ENCODE measurements around the gene COL20A1. TPM values are rescaled to one million over a fixed set of nuclear protein-coding genes. Genes with fewer than 3 reads are reported as not detected.
"Not testable (repeated sequence)": the region's sequence is repeated elsewhere in the genome, so short reads cannot be mapped to it uniquely, and the experiment has no call there.

The COL20A1 gene
- total and polyA plus RNA-seq, 7 experiments from 2014 or later, result 0.08 TPM; not detected in 6

DNA sequence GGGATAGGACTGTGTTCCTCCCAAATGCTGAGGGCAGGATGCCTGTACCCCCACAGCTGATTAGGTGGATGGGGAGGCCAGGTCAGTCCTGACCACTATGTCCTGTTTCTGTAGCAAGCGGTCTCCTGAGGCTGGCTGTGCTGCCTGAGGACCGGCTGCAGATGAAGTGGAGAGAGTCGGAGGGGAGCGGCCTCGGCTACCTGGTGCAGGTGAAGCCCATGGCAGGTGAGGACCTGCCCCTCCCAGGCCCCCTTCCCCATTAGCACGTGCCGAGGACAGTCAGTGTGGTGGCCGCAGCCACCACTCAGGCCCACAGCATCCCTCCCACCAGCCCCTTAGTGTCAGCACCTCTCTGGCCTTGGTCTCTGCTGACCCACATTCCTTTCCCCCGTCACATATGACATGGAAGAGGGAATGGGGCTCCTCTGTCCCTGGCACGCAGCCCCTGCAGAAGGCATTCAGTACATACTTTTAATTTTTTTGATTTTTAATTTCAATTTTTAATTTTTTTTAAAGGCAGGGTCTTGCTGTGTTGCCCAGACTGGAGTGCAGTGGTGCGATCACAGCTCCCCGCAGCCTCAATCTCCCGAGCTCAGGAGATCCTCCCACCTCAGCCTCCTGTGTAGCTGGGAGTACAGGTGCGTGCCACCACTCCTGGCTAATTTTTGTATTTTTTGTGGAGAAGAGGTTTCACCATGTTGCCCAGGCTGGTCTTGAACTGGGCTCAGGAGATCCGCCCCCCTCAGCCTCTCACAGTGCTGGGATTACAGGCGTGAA, 5.0 kb downstream of the COL20A1 start:
- Histone ChIP-seq H3K27ac (ENCODE audit: low read depth, low read length) (no peak overlapping the region), H3K4me3 (ENCODE audit: low read length) (no peak overlapping the region), H3K4me1 (ENCODE audit: control insufficient read depth in 2 of 2, insufficient read depth in 2 of 2, low read length in 2 of 2) (peaks cover 0 to 7% of the 10 kb centered on the region in 2 donors), H3K9me3 (ENCODE audit: control insufficient read depth in 2 of 3, low read length in 3 of 3) (no peaks in the 10 kb centered on the region), H3K27me3 (ENCODE audit: control insufficient read depth in 2 of 2, insufficient read depth in 2 of 2, low read length in 2 of 2) (no peaks in the 10 kb centered on the region), H3K36me3 (ENCODE audit: control insufficient read depth in 2 of 3, insufficient read depth in 3 of 3, low read length in 3 of 3) (no peaks in the 10 kb centered on the region)
- Mint-ChIP-seq H3K4me3 (no peak overlapping the region), H3K27ac (no peak overlapping the region), H3K9me3 (peaks cover 2 to 21% (median 11%) of the 10 kb centered on the region in 11 donors), H3K4me1 (peaks cover 5 to 15% (median 9%) of the 10 kb centered on the region in 7 donors), H3K36me3 (peaks cover 0 to 3% (median 0%) of the 10 kb centered on the region in 5 donors), H3K27me3 (peaks cover 18 to 34% (median 32%) of the 10 kb centered on the region in 5 donors)
- DNase-seq, result no peak
- intact Hi-C loops (cut with micrococcal nuclease), result no loop called here
- ATAC-seq, result no peak
- POLR2A ChIA-PET, result no interaction called here
- CTCF ChIA-PET, result no interaction called here

- Histone ChIP-seq H3K27ac (ENCODE audit: low read depth, low read length) (no peak overlapping the region), H3K9me3 (ENCODE audit: control insufficient read depth in 2 of 3, low read length in 3 of 3) (no peaks in the 10 kb centered on the region), H3K27me3 (ENCODE audit: control insufficient read depth in 2 of 2, insufficient read depth in 2 of 2, low read length in 2 of 2) (no peaks in the 10 kb centered on the region), H3K4me3 (ENCODE audit: low read length) (no peak overlapping the region), H3K4me1 (ENCODE audit: control insufficient read depth in 2 of 2, insufficient read depth in 2 of 2, low read length in 2 of 2) (peaks cover 0 to 7% of the 10 kb centered on the region in 2 donors), H3K36me3 (ENCODE audit: control insufficient read depth in 2 of 3, insufficient read depth in 3 of 3, low read length in 3 of 3) (no peaks in the 10 kb centered on the region)
- ATAC-seq, result no peak
- Mint-ChIP-seq H3K36me3 (peaks cover 0 to 3% (median 0%) of the 10 kb centered on the region in 5 donors), H3K9me3 (peaks cover 2 to 21% (median 11%) of the 10 kb centered on the region in 11 donors), H3K4me1 (peaks cover 5 to 15% (median 9%) of the 10 kb centered on the region in 7 donors), H3K27ac (no peak overlapping the region), H3K27me3 (peaks cover 18 to 34% (median 32%) of the 10 kb centered on the region in 5 donors), H3K4me3 (no peak overlapping the region)
- ChIA-PET CTCF (interaction anchor here (0.8 kb wide), 1 partner anchor 14 kb away, joined by 3 read pairs; no protein-coding TSS in a partner anchor), POLR2A (no interaction called here)
- DNase-seq, result no peak
- intact Hi-C loops (cut with micrococcal nuclease), result no loop called here
Observed at GRCh38 chr20:63298731-63299312, 5.8 kb downstream of the COL20A1 start.

DNA sequence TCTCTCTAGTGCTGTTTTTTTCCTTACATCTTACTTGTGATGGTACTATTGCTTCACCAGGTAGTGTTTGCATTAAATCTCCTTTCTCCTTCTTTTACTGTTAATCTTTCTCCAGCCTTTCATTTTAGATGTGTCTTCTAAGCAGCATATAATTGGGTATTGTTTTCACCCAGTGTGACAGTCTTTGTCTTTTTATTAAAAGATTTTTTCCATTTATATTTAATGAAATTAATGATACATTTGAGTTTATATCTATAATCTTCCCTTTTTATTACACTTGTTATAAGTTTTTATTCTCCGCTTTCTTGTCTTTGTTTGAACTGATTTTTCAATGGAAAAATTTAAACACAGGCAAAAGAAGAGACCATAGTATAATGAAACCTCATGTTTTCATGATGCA, 8.7 kb downstream of the COL20A1 start:
- Mint-ChIP-seq H3K9me3 (peaks cover 2 to 21% (median 11%) of the 10 kb centered on the region in 11 donors), H3K4me1 (peaks cover 0 to 4% (median 0%) of the 10 kb centered on the region in 7 donors), H3K27ac (no peak overlapping the region), H3K27me3 (peaks cover 11 to 39% (median 29%) of the 10 kb centered on the region in 5 donors), H3K4me3 (no peak overlapping the region), H3K36me3 (peaks cover 0 to 3% (median 0%) of the 10 kb centered on the region in 5 donors)
- CTCF ChIA-PET, result no interaction called here
- Histone ChIP-seq H3K27ac (ENCODE audit: low read depth, low read length) (no peak overlapping the region), H3K9me3 (ENCODE audit: control insufficient read depth in 2 of 3, low read length in 3 of 3) (no peaks in the 10 kb centered on the region), H3K36me3 (ENCODE audit: control insufficient read depth in 2 of 3, insufficient read depth in 3 of 3, low read length in 3 of 3) (no peaks in the 10 kb centered on the region), H3K4me1 (ENCODE audit: control insufficient read depth in 2 of 2, insufficient read depth in 2 of 2, low read length in 2 of 2) (no peaks in the 10 kb centered on the region), H3K27me3 (ENCODE audit: control insufficient read depth in 2 of 2, insufficient read depth in 2 of 2, low read length in 2 of 2) (no peaks in the 10 kb centered on the region), H3K4me3 (ENCODE audit: low read length) (no peak overlapping the region)
- intact Hi-C loops (cut with micrococcal nuclease), result no loop called here
- DNase-seq (no peak), ATAC-seq (no peak)
- POLR2A ChIA-PET, result no interaction called here

- peaks cover 2 to 21% (median 11%) of the 10 kb centered on the region in 11 donors for H3K9me3 Mint-ChIP-seq
- H3K27ac Mint-ChIP-seq, result no peak overlapping the region
- intact Hi-C loops (cut with micrococcal nuclease), result no loop called here
- no peak overlapping the region for H3K4me3 ChIP-seq (ENCODE audit: low read length)
- no peak for DNase-seq
- no peaks in the 10 kb centered on the region for H3K36me3 ChIP-seq (ENCODE audit: control insufficient read depth in 2 of 3, insufficient read depth in 3 of 3, low read length in 3 of 3)
- H3K9me3 ChIP-seq (ENCODE audit: control insufficient read depth in 2 of 3, low read length in 3 of 3), result no peaks in the 10 kb centered on the region
- H3K27ac ChIP-seq (ENCODE audit: low read depth, low read length), result no peak overlapping the region
- H3K27me3 Mint-ChIP-seq, result peaks cover 8 to 39% (median 27%) of the 10 kb centered on the region in 5 donors
- H3K4me3 Mint-ChIP-seq, result no peak overlapping the region
- no peaks in the 10 kb centered on the region for H3K4me1 ChIP-seq (ENCODE audit: control insufficient read depth in 2 of 2, insufficient read depth in 2 of 2, low read length in 2 of 2)
- peaks cover 0 to 4% (median 0%) of the 10 kb centered on the region in 7 donors for H3K4me1 Mint-ChIP-seq
- CTCF ChIA-PET, result no interaction called here
- H3K27me3 ChIP-seq (ENCODE audit: control insufficient read depth in 2 of 2, insufficient read depth in 2 of 2, low read length in 2 of 2), result no peaks in the 10 kb centered on the region
- H3K36me3 Mint-ChIP-seq, result peaks cover 0 to 3% (median 0%) of the 10 kb centered on the region in 5 donors
- POLR2A ChIA-PET, result no interaction called here
- no peak for ATAC-seq
Observed at GRCh38 chr20:63303095-63303666, 10.2 kb downstream of the COL20A1 start.

DNA sequence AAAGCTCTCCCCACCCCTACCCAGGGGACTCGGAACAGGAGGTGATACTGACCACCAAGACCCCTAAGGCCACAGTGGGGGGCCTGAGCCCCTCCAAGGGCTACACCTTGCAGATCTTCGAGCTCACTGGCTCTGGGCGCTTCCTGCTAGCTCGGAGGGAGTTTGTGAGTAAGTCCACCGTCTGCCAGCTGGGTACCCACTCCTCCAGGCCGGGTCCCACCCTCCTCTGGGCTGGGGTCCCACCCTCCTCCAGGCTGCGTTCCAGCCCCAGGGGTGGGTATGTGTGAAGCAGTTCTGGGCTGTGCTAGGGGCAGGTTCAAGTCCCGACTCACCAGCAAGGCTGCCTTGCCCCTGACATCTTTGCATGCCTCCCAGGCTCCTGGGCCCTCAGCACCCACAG, 12.4 kb downstream of the COL20A1 start:
- Mint-ChIP-seq H3K9me3 (peaks cover 0 to 21% (median 11%) of the 10 kb centered on the region in 11 donors), H3K27me3 (peaks cover 8 to 31% (median 20%) of the 10 kb centered on the region in 5 donors), H3K4me1 (peaks cover 0 to 4% (median 0%) of the 10 kb centered on the region in 7 donors), H3K4me3 (no peak overlapping the region), H3K27ac (no peak overlapping the region), H3K36me3 (no peaks in the 10 kb centered on the region)
- ChIA-PET POLR2A (no interaction called here), CTCF (no interaction called here)
- no peaks in the 10 kb centered on the region for H3K4me1 ChIP-seq (ENCODE audit: control insufficient read depth in 2 of 2, insufficient read depth in 2 of 2, low read length in 2 of 2)
- H3K9me3 ChIP-seq (ENCODE audit: control insufficient read depth in 2 of 3, low read length in 3 of 3), result no peaks in the 10 kb centered on the region
- no peaks in the 10 kb centered on the region for H3K27me3 ChIP-seq (ENCODE audit: control insufficient read depth in 2 of 2, insufficient read depth in 2 of 2, low read length in 2 of 2)
- H3K27ac ChIP-seq (ENCODE audit: low read depth, low read length), result no peak overlapping the region
- ATAC-seq, result no peak
- no peak overlapping the region for H3K4me3 ChIP-seq (ENCODE audit: low read length)
- DNase-seq, result no peak
- intact Hi-C loops (cut with micrococcal nuclease), result no loop called here
- H3K36me3 ChIP-seq (ENCODE audit: control insufficient read depth in 2 of 3, insufficient read depth in 3 of 3, low read length in 3 of 3), result no peaks in the 10 kb centered on the region

DNA sequence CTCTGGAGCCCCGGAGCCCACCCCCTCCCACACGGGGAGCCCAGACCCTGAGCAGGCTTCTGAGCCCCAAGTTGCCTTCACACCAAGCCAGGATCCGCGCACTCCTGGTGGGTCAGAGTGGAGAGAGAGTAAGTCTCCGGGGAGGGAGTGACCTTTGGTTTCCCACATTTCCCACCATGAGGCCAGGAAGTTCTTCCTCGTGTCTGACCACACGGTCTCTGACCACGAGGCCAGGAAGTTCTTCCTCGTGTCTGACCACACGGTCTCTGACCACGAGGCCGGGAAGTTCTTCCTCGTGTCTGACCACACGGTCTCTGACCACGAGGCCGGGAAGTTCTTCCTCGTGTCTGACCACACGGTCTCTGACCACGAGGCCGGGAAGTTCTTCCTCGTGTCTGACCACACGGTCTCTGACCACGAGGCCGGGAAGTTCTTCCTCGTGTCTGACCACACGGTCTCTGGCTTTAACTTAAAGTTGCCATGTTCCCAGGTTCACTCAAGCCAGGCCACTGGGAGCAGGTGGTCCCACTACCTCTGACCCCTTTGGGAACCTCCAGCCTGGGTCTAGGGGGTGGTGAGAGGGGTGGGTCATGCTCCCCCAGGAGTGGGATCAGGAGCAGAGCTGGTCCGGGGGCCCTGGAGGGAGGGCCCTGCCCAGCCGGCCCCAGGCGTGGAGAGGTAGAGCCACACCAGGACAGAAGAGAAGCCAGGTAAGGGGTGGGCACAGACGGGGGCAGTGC, 13.1 kb downstream of the COL20A1 start:
- H3K36me3 ChIP-seq (ENCODE audit: control insufficient read depth in 2 of 3, insufficient read depth in 3 of 3, low read length in 3 of 3); H3K4me3 Mint-ChIP-seq; H3K36me3 Mint-ChIP-seq; H3K9me3 ChIP-seq (ENCODE audit: control insufficient read depth in 2 of 3, low read length in 3 of 3); CTCF ChIA-PET; intact Hi-C loops (cut with micrococcal nuclease); H3K4me3 ChIP-seq (ENCODE audit: low read length); DNase-seq; H3K27ac Mint-ChIP-seq; H3K4me1 ChIP-seq (ENCODE audit: control insufficient read depth in 2 of 2, insufficient read depth in 2 of 2, low read length in 2 of 2); H3K4me1 Mint-ChIP-seq; POLR2A ChIA-PET; ATAC-seq; H3K27me3 ChIP-seq (ENCODE audit: control insufficient read depth in 2 of 2, insufficient read depth in 2 of 2, low read length in 2 of 2); H3K27ac ChIP-seq (ENCODE audit: low read depth, low read length): not testable (repeated sequence)
- H3K9me3 Mint-ChIP-seq, result peaks cover 0 to 16% (median 10%) of the 10 kb centered on the region in 11 donors
- peaks cover 6 to 30% (median 14%) of the 10 kb centered on the region in 5 donors for H3K27me3 Mint-ChIP-seq

Measured in naive thymus-derived CD4-positive, alpha-beta T cell (primary cell).